ENCODE measurements around the gene IGFBP3. TPM values are rescaled to one million over a fixed set of nuclear protein-coding genes. Genes with fewer than 3 reads are reported as not detected.

Gene IGFBP3
- total RNA-seq, 2 donors from 2014 or later: 30.9 to 38.0 TPM

DNA sequence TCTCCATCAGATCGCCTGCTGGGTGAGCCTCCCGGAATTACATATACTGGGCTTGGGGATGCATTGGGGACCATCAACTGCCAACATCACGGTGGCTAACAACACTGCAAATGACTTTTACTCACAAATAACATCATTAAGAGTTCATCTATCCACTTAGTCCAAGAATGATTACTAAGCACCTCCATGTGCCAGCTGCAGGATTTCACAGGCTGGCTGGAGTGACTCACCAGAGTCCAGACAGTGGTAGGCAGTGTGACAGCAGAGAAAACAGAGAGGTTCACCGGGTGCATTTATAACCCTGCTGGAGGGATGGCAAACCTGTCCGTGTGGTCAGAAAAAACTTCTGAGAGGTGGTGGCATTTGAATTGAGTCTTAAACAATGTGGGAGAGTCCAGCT is 3.2 kb upstream of the IGFBP3 start:
- no peak for DNase-seq
- intact Hi-C loops (cut with DNase I, micrococcal nuclease): loop anchor here (5.0 to 10.0 kb wide), 4 partner anchors 421 to 1258 kb away; no protein-coding TSS in a partner anchor
- no peak for ATAC-seq

DNA sequence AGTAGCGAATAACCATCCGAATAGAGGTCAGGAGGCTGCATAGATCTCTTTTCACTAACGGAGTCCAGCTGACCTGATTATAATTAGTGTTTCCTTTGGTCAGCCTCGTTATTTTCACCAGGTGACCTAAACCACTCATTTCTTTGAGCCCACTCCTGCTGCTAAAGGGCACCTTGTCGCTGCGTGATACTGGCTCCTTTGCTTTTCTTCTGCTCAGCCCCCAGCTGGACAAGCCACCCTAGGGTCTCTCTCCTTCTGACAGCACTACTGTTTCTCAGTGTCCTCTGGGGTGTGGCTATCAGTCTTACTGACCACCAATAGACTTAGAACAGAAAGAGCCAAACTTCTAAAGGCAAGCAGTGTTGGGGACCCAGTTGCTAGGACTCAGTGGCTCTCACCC is 2.7 kb upstream of the IGFBP3 start:
- intact Hi-C loops (cut with DNase I, micrococcal nuclease): loop anchor here (5.0 to 10.0 kb wide), 4 partner anchors 421 to 1258 kb away; no protein-coding TSS in a partner anchor
- ATAC-seq (no peak), DNase-seq (no peak)

DNA sequence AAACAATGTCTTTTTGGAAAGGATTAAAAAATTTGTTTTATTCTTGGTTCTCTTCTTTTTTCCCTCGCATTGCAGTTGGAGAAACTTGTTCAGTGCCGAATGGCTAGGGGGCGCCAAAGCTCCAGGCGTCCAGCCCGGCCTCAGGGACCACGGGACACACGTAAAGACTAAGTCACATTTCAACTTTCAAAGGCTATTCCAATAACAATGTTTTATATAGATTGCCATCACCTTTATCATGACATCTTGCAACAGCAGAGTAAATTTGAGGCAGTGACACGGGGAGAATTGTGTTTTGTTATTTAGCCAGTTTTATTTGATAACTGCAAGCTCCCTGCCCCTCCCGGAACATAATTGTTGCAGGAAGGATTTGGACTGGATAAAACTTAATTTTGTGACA is 2.2 kb upstream of the IGFBP3 start:
- peak in 1 of 2 donors; percentile 81 for DNase-seq
- peak; percentile 45 for ATAC-seq
- intact Hi-C loops (cut with DNase I, micrococcal nuclease): loop anchor here (5.0 to 10.0 kb wide), 4 partner anchors 422 to 1259 kb away; no protein-coding TSS in a partner anchor

DNA sequence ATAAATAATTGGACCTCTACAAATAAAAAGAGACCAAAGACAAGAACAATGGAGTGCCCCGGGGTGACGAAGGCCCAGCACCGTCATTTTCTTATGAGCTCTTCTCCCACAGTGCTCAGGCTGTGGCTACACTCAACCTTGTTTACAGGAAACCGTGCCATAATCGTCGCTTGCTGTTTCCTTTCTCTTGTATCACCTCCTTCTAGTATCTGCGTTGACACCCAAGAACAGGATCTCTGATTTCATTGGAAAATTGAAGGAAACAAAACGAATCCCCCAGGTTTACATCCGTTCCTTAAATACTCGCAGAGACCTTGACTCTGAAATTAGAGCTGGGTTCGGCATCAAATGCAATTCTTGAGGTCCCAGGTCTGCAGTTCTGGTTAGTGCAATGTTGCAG is 1.7 kb upstream of the IGFBP3 start:
- intact Hi-C loops (cut with DNase I, micrococcal nuclease): loop anchor here (5.0 to 10.0 kb wide), 4 partner anchors 422 to 1259 kb away; no protein-coding TSS in a partner anchor
- no peak for DNase-seq
- ATAC-seq: no peak

DNA sequence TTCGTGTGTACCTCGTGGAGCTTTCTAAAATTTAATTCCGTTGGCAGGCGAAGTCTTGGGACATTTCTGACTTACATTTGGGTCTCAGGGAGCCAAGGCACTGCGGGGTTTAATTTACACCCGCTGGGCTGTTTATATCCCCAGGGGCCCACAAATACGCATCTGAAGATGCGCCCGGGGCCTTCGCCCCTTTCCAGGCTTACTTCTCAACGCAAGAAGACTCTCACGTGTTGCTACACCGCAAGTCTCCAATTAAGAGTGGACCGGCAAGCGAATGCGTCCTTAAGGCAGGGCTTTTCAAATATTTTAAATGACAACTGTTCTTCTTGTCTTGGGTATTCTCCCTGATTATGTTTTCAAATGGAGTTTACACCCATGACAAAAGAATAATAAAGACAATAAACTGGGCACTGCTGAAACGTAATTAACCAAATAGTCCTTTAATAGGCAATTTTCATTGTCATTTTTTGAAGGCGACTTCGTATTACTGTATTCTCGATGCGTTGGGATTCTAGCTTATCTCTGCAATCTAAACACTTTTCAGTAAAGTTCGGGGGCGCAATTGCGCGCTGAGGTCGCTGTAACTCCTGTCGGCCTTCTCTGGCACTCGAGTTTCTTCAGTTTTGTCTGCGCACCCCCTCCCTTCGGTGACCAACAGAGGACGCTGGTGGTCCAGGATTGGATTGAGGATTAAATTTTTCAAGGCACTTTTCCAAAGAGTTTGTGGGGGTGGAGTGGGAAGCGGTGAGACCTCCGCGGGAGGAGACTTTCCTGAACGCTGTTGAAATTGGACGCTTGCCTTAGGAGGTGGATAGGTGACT is 837 bp upstream of the IGFBP3 start:
- intact Hi-C loops (cut with DNase I, micrococcal nuclease): loop anchor here (5.0 to 10.0 kb wide), 4 partner anchors 423 to 1260 kb away; no protein-coding TSS in a partner anchor
- ATAC-seq (no peak), DNase-seq (peak in 1 of 2 donors; percentile 37)

DNA sequence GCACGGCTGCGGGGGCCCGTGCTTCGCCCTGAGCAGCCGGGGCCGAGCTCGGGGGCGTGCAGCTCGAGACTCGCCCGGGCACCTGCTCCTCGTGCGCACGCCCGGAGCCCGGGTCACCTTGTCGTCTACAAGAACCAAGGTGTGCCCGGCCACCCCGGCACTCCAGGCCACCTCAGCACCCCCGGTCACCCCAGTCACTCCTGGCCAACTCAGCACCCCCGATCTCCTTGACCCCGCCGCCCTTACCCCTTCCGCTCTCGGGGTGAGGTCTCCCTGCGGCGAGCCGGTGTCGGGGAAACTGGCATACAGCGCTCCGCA is 268 bp upstream of the IGFBP3 start:
- DNase-seq: no peak
- intact Hi-C loops (cut with DNase I, micrococcal nuclease): loop anchor here (5.0 to 10.0 kb wide), 4 partner anchors 423 to 1261 kb away; no protein-coding TSS in a partner anchor
- no peak for ATAC-seq

DNA sequence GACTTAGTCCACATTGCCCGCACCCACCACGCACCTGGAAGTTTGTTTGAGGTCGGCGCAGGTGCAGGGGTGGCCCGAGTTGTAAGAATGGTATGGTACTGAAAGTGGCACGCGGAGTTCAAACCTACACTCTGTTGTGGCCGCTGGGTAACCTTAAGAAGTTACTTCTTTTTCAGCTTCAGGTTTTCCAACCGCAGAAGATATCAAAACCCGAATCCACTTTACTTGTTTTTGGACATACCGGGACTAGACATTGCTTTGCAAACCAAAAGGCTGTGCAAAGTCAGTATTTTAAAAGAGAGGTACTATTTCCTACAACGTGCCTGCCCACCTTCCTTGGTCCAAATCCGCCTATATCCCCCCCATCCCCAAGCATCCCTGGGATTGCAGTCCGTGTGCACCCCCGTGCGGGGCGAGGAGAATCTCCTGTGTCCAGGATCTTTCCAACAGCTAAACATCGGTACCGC is 1.0 kb downstream of the IGFBP3 start:
- no peak for DNase-seq
- intact Hi-C loops (cut with DNase I, micrococcal nuclease): loop anchor here (5.0 to 10.0 kb wide), 5 partner anchors 425 to 1335 kb away; no protein-coding TSS in a partner anchor
- no peak for ATAC-seq

DNA sequence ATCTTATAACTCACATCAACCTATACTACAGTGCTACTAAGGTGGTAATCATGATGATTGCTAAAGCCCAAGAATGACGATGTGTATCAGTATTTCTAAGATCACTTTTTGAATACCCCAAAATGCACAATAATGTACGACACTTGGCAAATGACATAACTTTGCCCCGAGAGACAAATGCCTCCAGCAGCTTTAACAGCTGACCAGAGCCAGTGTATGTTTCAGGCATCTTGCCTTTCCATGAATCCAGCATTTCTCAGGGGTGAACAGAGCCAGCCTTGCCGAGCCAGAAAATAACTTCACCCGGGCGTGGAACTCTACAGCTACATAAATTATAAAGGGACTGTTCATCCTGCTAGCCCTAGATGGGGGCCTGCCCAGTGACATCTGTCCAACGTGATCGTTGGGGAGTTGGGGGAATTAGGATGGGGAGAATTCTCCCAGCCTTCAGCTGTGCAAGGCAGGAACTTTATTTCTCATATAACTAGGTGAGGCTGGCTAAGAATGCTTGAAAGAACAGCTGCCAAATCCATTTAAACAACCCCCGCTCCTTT is 1.8 kb downstream of the IGFBP3 start:
- intact Hi-C loops (cut with DNase I, micrococcal nuclease): loop anchor here in 1 of 2 donors (10.0 kb wide), 1 partner anchor 1335 kb away; no protein-coding TSS in a partner anchor

DNA sequence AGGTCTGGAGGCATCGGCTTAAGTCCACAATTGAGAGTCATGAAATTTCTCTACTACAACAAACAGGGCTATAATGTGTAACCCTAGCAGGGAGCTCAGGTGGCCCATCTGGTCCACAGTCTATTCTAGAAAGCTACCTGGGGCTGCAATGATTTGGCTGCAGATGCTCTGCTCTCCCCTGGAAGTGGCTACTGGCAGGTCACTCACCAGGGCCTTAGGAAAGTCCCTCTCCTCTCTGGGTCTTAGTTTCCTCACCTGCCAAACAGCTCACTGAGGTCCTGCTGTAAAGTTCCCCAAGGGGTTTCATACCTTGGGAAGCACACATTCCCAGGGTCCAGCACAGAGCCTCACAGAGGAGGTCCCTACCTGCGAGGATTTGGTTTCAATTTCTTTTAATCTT is 2.5 kb downstream of the IGFBP3 start:
- DNase-seq (no peak), ATAC-seq (no peak)
- intact Hi-C loops (cut with DNase I, micrococcal nuclease): loop anchor here in 1 of 2 donors (10.0 kb wide), 1 partner anchor 1336 kb away; no protein-coding TSS in a partner anchor

More for the DNA sequence above, 1.8 kb downstream of the IGFBP3 start:
- DNase-seq (no peak), ATAC-seq (no peak)

DNA sequence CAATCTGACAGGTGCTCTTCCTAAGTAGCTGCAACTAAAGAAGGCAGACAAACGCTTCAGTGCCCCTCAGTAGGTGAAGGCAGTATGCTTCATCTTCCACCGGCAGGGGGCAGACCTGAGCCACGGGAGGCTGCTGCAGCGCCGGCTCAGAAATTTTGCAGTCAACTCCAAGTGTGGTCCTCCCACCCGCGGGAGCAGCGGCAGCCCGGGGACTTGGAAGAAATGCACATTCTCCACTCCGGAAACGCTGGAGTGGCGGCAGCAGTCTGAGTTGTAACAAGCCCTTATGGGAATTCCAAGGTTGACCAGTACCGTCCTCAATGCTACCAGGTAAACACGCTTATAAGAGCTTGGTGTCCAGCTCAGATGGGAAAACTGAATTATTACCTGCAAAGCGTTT is 3.4 kb downstream of the IGFBP3 start:
- ATAC-seq (peak; percentile 65), DNase-seq (peak; percentile 43 to 84)
- intact Hi-C loops (cut with DNase I, micrococcal nuclease): loop anchor here in 1 of 2 donors (10.0 kb wide), 1 partner anchor 1337 kb away; no protein-coding TSS in a partner anchor

DNA sequence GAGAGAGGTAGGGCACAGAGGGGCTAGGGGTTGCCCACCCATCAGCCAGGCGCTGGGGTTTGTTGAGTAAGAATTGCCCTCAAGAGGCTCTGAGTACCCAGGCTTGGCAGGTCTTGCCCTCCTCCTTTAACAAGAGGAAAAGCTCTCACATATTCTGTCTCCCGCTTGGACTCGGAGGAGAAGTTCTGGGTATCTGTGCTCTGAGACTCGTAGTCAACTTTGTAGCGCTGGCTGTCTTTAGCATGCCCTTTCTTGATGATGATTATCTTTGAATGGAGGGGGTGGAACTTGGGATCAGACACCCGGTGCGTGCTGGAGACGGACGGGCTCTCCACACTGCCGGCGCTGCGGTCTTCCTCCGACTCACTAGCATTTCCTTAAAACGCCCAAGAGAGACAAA is 4.0 kb downstream of the IGFBP3 start:
- intact Hi-C loops (cut with DNase I, micrococcal nuclease): loop anchor here in 1 of 2 donors (10.0 kb wide), 1 partner anchor 1338 kb away; no protein-coding TSS in a partner anchor
- DNase-seq: no peak
- no peak for ATAC-seq

DNA sequence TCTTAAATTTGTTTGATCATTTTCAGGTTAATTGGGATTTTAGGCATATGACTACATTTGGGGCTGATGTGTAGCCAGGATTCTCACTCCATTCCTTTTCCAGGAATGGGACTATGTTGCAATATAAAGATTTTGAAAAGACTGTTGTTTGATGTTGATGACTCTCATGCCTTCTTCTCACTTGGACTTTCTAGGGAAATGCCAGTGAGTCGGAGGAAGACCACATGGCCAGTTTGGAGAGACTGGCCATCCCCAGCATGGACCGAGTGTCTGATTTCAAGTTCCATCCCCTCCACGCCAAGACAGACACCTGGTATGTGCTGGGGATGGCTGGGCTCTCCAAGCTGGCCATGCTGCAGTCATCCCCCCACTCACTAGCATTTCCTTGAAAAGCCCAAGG is 5.5 kb downstream of the IGFBP3 start:
- ATAC-seq: no peak
- intact Hi-C loops (cut with DNase I, micrococcal nuclease): loop anchor here in 1 of 2 donors (10.0 kb wide), 1 partner anchor 1339 kb away; no protein-coding TSS in a partner anchor

DNA sequence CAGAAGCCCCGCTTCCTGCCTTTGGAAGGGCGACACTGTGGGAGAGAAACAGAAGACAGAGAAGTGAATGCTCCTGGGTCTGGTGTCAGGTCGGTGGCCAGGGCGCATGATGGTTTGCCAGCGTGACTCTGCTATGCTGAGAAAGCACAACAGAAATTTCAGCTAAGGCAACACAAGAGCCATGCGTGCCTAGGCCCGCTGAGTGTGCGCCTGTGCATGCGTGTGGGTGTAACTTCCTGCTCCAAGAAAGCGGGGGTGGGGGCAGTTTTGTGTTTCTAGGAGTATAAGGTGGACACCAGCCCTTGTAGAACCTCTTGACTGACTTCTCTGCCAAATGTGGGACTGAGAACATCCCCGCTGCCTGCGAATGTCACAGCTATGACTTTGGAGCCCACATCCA is 6.2 kb downstream of the IGFBP3 start:
- intact Hi-C loops (cut with DNase I, micrococcal nuclease): loop anchor here in 1 of 2 donors (10.0 kb wide), 1 partner anchor 1340 kb away; no protein-coding TSS in a partner anchor
- ATAC-seq: no peak
- no peak for DNase-seq

More for the DNA sequence above, 5.5 kb downstream of the IGFBP3 start:
- DNase-seq: no peak

DNA sequence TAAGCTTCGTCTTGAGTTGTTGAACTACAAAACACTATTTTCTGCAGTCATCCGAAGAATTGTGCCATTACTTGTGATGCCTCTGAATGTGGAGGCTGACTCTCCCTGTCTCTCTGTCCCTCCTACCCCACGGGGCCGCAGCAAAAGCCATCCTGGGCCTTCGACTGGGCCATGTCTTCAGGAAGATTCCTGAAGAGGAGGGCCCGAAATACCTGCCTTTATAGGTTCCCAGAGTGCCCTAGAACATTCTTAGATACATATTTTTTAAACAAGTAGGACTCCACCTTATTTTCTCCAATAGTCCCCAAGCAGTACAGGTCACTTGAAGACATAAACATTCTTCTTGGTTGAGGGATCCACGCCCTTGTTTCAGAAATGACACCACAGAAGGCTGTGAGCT is 8.1 kb downstream of the IGFBP3 start:
- intact Hi-C loops (cut with DNase I, micrococcal nuclease): loop anchor here in 1 of 2 donors (10.0 kb wide), 1 partner anchor 1342 kb away; no protein-coding TSS in a partner anchor
- no peak for DNase-seq
- ATAC-seq: no peak

DNA sequence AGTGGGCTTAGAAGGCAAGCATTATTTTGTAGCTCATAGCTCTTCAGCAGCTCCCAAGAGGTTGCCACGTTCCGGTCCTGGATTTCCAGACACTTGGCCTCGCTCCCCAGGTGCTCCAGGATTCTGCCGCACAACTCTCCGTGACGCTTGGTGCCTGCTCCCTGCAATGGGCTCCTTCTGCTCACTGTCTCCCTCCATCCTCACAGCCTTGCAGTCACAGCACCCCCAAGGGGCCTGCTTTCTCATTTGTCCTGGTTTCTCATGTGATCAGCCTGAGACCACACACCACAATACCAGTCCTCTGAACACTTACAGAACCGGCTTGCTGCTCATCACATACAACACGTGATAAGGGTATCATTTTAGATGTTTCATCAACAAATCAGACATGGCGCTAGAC is 9.8 kb downstream of the IGFBP3 start:
- DNase-seq (no peak), ATAC-seq (no peak)
- intact Hi-C loops (cut with DNase I, micrococcal nuclease): loop anchor here in 1 of 2 donors (10.0 kb wide), 1 partner anchor 1343 kb away; no protein-coding TSS in a partner anchor

DNA sequence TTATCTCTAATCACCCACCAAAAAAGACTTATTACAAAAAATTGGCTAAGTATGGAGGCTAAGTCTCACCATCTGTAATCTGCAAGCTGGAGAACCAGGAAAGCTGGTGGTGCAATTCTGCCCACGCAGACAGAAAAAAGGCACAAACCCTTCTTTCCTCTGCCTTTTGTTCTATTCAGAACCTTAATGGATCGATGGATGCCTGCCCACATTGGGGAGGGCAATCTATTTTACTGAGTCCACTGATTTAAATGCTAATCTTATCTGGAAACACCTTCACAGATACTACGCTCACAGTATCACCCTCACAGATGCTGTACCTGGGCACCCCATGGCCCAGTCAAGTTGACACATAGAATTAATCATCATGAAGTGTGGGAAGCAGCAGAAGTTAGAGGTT is 10.2 kb downstream of the IGFBP3 start:
- ATAC-seq (no peak), DNase-seq (no peak)
- intact Hi-C loops (cut with DNase I, micrococcal nuclease): loop anchor here in 1 of 2 donors (10.0 kb wide), 1 partner anchor 1344 kb away; no protein-coding TSS in a partner anchor

DNA sequence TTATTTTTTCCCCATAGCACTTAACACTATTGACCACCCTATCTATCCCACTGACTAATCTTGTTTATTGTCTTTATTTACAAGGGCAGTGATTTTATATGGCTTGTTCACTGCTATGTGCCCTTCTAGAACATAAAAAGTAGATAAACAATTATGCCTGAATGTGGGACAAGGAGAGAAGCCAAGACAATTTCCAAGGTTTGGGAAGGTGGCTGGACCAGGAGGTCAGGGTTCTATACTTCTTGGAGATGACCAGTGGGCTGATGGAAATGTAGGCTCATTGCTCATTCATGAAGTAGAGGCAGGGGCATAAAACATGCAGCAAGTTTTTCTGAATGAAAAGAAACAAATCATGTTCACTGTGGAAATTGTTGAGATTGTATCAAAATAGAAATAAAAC is 11.5 kb downstream of the IGFBP3 start:
- intact Hi-C loops (cut with DNase I, micrococcal nuclease): no loop called here
- ATAC-seq (no peak), DNase-seq (no peak)

DNA sequence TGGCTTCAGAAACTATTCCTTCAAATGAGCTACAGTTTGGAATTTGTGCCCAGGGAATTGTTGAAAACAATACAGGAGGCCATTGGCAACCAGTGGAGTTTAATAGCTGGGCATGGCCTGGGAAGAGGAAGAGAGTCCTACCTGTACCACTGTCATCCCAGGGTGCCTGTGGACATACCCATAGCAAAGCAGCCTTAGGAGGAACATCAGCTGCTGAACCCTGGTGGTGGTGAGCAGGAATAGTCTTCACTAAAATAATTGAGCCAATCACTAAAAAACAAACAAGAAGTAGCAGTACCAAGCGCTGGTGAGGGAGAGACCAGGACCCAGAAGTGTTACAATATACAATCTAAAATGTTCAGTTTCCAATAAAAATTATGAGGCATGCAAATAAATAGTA is 18.3 kb downstream of the IGFBP3 start:
- no peak for ATAC-seq
- DNase-seq: no peak
- intact Hi-C loops (cut with DNase I, micrococcal nuclease): no loop called here

DNA sequence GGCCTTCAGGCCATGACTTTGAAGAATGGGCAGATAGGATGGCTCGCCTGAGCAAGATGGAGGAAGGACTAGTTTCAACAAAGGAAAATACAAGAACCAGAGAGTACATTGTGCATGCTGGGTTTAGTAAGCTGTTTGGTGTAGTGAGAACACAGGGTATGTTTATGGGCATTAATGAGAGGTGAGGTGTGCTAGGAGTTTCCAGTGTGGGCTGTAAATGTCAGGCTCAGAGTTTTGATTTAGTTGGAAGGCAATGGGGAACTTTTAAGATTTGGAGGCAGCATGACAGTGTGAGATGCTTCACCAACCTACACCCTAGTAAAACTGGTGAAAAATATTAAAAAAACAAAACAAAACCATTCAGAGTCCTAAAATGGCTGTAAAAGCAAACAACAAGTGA is 19.5 kb downstream of the IGFBP3 start:
- ATAC-seq (no peak), DNase-seq (no peak)
- intact Hi-C loops (cut with DNase I, micrococcal nuclease): no loop called here
